Mesothelial cell of epicardium (in vitro differentiated cells): ENCODE data around the gene NARS2. TPM values are rescaled to one million over a fixed set of nuclear protein-coding genes. Genes with fewer than 3 reads are reported as not detected.

Source experiments
- DNase-seq, 2 experiments: peaks; one replicate each; pipeline ENCODE4 v3.0.0; 2021; ENCODE audit warnings: low spot score in 2 of 2; ENCODE audit not compliant: unreplicated experiment in 2 of 2
- H3K27ac Mint-ChIP-seq: 2 replicates; pipeline ENCODE4 v1.8.0; 2021; ENCODE audit warnings: mixed read lengths
- H3K27me3 Mint-ChIP-seq: 2 replicates; pipeline ENCODE4 v1.8.0; 2021; ENCODE audit warnings: low read depth, mixed read lengths
- H3K36me3 Mint-ChIP-seq: 2 replicates; pipeline ENCODE4 v1.8.0; 2021; ENCODE audit warnings: mixed read lengths
- H3K4me1 Mint-ChIP-seq: 2 replicates; pipeline ENCODE4 v1.8.0; 2021; ENCODE audit warnings: mixed read lengths
- H3K4me3 Mint-ChIP-seq: 2 replicates; pipeline ENCODE4 v1.8.0; 2021; ENCODE audit warnings: mild to moderate bottlenecking, moderate library complexity, mixed read lengths
- H3K9me3 Mint-ChIP-seq: 2 replicates; pipeline ENCODE4 v1.8.0; 2021; ENCODE audit warnings: mixed read lengths
- total RNA-seq: library from RNA; stranded (reverse); gene quantifications from 3 replicates; pipeline ENCODE4 v1.2.1, GENCODE V29; 2021
- TF ChIP-seq, protein P1 (sequence below): fragments of 200-600 bp; sonication (generic); IDR thresholded peaks from one replicate; pipeline ENCODE4 v1.5.0; 2021; ENCODE audit warnings: antibody characterized with exemption; ENCODE audit not compliant: unreplicated experiment

The NARS2 gene
- total RNA-seq, 1 donor from 2014 or later, result 23.1 TPM

DNA sequence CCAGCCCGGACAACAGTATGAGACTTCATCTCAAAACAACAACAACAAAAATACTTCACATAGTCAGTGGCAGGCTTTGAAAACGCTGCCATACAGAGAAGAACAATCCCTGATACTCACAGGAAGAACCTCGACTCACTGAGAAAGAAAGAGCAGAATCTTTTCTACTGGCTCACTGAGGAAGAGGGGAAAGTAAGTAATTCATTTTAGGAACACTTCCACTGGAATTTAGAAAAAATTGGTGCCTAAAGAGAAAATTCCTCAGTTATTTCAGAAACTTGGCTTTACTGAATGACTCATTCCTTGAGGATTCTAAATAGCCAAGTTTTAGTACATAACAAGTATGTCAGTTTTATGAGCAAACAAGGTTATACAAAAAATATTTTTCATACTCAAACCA is 12.3 kb downstream of the NARS2 start:
- Mint-ChIP-seq H3K4me1 (peaks cover 28% of the 10 kb centered on the region), H3K36me3 (peaks cover 19% of the 10 kb centered on the region), H3K4me3 (no peak overlapping the region), H3K27ac (peak overlapping the region; percentile 85), H3K27me3 (no peaks in the 10 kb centered on the region), H3K9me3 (no peaks in the 10 kb centered on the region)
- TF ChIP-seq, protein P1, sequence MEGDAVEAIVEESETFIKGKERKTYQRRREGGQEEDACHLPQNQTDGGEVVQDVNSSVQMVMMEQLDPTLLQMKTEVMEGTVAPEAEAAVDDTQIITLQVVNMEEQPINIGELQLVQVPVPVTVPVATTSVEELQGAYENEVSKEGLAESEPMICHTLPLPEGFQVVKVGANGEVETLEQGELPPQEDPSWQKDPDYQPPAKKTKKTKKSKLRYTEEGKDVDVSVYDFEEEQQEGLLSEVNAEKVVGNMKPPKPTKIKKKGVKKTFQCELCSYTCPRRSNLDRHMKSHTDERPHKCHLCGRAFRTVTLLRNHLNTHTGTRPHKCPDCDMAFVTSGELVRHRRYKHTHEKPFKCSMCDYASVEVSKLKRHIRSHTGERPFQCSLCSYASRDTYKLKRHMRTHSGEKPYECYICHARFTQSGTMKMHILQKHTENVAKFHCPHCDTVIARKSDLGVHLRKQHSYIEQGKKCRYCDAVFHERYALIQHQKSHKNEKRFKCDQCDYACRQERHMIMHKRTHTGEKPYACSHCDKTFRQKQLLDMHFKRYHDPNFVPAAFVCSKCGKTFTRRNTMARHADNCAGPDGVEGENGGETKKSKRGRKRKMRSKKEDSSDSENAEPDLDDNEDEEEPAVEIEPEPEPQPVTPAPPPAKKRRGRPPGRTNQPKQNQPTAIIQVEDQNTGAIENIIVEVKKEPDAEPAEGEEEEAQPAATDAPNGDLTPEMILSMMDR, result no peak
- DNase-seq, result no peak

DNA sequence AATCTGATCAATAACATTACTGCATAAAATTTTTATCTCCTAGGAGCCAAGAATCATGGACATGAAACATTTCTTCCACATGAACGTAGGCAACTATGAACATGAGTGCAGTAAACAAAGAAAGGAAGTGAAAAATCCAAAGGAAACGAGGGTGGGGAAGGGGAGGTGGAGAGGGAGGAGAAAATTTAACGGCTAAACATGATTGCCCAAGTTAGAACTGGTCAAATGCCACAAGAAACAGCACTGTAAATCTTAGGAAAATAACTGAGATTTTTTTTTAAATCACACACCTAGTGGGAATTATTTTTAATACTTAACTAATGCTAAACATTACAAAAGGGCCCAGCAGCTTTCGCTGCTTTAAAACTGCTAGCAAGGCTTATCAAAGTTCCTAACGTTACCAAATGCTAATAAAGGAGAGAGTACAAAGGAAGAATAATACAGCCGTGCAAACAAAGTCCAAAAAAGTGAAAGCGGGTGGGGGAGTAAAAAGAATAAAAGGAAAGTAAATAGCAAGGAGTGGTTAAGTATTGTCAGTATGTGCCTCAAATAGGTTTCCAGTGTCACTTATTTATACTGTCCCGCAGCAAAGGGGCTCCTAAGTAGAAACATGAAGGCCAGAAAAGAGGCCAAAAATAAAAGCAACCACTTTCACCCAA is 13.7 kb downstream of the NARS2 start:
- peaks cover 37% of the 10 kb centered on the region for H3K4me1 Mint-ChIP-seq
- TF ChIP-seq, protein P1, result no peak
- H3K4me3 Mint-ChIP-seq, result peak overlapping the region; percentile 17
- peaks cover 27% of the 10 kb centered on the region for H3K36me3 Mint-ChIP-seq
- H3K9me3 Mint-ChIP-seq, result no peaks in the 10 kb centered on the region
- peak overlapping the region; percentile 85 for H3K27ac Mint-ChIP-seq
- no peaks in the 10 kb centered on the region for H3K27me3 Mint-ChIP-seq
- DNase-seq, result no peak

DNA sequence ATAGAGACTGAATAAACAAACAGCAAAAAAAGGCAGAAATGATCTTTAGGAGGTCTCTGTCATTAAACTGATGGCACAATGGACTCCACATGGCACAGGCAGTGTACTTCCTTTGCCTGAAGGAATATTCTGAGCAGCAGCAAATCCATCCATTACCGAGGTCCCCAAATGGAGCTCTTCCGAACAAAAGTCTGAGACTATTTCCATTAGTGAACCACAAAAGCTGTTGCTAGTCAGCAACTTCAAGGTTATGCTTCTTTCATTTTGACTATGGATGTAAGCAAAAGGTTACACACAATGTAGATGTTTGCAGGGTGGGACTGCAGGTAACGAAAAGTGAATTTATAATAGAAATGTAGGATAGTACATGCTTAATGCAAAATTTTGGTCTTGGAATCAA is 14.5 kb downstream of the NARS2 start:
- no peak for DNase-seq
- H3K27ac Mint-ChIP-seq, result peak overlapping the region; percentile 14
- TF ChIP-seq, protein P1, result no peak
- H3K36me3 Mint-ChIP-seq, result peaks cover 32% of the 10 kb centered on the region
- H3K27me3 Mint-ChIP-seq, result no peaks in the 10 kb centered on the region
- H3K4me3 Mint-ChIP-seq, result no peak overlapping the region
- no peaks in the 10 kb centered on the region for H3K9me3 Mint-ChIP-seq
- H3K4me1 Mint-ChIP-seq, result peaks cover 37% of the 10 kb centered on the region

DNA sequence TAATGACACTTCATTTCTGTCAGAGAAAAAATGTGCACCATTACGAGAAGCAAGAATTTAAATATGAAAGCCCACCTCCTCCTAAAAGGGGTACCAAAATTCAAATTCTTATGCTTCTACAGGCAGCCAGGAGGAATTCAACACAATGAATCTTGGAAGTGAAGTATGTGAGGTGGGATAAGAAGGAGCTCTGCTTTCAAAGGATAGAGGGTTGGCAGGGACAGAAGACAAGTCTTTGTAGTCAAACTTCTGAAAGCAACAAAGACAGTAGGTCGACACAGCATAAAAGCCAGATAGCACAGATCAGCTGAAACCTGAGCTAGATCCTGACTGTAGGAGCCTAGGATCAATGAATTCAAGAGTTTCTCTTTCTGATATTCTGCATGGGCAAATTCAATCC is 17.4 kb downstream of the NARS2 start:
- Mint-ChIP-seq H3K36me3 (peaks cover 54% of the 10 kb centered on the region), H3K27ac (no peak overlapping the region), H3K9me3 (peaks cover 6% of the 10 kb centered on the region), H3K4me3 (no peak overlapping the region), H3K27me3 (no peaks in the 10 kb centered on the region), H3K4me1 (peaks cover 26% of the 10 kb centered on the region)
- TF ChIP-seq, protein P1, result no peak
- DNase-seq, result no peak

DNA sequence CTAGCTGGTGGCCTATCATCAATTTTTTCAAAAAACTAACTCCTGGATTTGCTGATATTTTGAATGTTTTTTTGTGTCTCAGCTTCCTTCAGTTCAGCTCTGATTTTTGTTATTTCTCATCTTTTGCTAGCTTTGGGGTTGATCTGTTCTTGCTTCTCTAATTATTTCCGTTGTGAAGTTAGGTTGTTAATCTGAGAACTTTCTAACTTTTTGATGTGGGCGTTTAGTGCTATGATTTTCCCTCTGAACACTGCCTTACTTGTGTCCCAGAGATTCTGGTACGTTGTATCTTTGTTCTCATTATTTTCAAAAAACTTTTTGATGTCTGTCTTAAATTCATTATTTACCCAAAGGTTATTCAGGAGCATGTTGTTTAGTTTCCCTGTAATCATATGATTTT is 19.1 kb downstream of the NARS2 start:
- no peak overlapping the region for H3K27ac Mint-ChIP-seq
- peaks cover 12% of the 10 kb centered on the region for H3K9me3 Mint-ChIP-seq
- peaks cover 59% of the 10 kb centered on the region for H3K36me3 Mint-ChIP-seq
- no peak for DNase-seq
- no peaks in the 10 kb centered on the region for H3K27me3 Mint-ChIP-seq
- peaks cover 11% of the 10 kb centered on the region for H3K4me1 Mint-ChIP-seq
- H3K4me3 Mint-ChIP-seq, result no peak overlapping the region
- TF ChIP-seq, protein P1, result no peak
